ENCODE results near the gene PABPN1.

DNA sequence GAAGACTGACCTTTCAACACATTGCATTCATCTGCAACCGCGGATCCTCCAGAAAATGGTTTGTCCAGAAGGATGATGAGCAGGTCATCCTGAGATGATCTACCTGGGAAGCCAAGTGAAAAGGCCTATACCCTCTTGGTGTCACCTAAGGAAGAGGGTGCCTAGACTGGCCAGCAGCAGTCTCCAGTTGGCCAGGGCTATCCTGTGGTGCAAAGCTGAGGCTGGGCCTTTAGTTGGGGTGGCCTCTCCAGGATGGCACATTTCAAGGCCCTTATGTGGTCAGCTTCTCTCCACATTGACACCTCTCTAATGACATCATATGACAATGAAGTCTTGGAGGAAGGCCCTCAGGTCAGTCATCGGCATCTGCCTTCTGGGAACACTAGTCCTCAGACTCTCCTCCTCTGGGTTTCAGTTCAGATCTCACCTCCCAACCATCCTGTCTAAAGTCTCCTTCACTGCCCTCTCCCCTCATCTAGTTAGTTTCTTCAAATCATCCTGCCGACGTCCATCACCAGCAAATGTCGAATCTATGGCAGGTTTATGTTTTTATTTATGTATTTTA is 34.7 kb downstream of the PABPN1 start:
- TF ChIP-seq, protein P1, sequence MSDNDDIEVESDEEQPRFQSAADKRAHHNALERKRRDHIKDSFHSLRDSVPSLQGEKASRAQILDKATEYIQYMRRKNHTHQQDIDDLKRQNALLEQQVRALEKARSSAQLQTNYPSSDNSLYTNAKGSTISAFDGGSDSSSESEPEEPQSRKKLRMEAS (IDR thresholded peaks at IDR 0.05) = no peak
- TF ChIP-seq, protein P2, sequence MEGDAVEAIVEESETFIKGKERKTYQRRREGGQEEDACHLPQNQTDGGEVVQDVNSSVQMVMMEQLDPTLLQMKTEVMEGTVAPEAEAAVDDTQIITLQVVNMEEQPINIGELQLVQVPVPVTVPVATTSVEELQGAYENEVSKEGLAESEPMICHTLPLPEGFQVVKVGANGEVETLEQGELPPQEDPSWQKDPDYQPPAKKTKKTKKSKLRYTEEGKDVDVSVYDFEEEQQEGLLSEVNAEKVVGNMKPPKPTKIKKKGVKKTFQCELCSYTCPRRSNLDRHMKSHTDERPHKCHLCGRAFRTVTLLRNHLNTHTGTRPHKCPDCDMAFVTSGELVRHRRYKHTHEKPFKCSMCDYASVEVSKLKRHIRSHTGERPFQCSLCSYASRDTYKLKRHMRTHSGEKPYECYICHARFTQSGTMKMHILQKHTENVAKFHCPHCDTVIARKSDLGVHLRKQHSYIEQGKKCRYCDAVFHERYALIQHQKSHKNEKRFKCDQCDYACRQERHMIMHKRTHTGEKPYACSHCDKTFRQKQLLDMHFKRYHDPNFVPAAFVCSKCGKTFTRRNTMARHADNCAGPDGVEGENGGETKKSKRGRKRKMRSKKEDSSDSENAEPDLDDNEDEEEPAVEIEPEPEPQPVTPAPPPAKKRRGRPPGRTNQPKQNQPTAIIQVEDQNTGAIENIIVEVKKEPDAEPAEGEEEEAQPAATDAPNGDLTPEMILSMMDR (IDR thresholded peaks at IDR 0.05; ENCODE audit: low read depth, low read length, missing input control) = no peak
- TF ChIP-seq, protein P3, sequence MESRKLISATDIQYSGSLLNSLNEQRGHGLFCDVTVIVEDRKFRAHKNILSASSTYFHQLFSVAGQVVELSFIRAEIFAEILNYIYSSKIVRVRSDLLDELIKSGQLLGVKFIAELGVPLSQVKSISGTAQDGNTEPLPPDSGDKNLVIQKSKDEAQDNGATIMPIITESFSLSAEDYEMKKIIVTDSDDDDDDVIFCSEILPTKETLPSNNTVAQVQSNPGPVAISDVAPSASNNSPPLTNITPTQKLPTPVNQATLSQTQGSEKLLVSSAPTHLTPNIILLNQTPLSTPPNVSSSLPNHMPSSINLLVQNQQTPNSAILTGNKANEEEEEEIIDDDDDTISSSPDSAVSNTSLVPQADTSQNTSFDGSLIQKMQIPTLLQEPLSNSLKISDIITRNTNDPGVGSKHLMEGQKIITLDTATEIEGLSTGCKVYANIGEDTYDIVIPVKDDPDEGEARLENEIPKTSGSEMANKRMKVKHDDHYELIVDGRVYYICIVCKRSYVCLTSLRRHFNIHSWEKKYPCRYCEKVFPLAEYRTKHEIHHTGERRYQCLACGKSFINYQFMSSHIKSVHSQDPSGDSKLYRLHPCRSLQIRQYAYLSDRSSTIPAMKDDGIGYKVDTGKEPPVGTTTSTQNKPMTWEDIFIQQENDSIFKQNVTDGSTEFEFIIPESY (IDR thresholded peaks at IDR 0.05) = no peak
- TF ChIP-seq RAD21 (IDR thresholded peaks at IDR 0.05) (no peak), GABPA (IDR thresholded peaks at IDR 0.05 in 1 of 2, conservative IDR thresholded peaks at IDR 0.05 in 1 of 2) (no peak), YY1 (IDR thresholded peaks at IDR 0.05) (no peak), EGR1 (IDR thresholded peaks at IDR 0.05; ENCODE audit: low read depth in 2 of 2) (no peak), NR2F2 (IDR thresholded peaks at IDR 0.05) (no peak), FOXA1 (IDR thresholded peaks at IDR 0.05) (no peak)
- TF ChIP-seq, protein P4, sequence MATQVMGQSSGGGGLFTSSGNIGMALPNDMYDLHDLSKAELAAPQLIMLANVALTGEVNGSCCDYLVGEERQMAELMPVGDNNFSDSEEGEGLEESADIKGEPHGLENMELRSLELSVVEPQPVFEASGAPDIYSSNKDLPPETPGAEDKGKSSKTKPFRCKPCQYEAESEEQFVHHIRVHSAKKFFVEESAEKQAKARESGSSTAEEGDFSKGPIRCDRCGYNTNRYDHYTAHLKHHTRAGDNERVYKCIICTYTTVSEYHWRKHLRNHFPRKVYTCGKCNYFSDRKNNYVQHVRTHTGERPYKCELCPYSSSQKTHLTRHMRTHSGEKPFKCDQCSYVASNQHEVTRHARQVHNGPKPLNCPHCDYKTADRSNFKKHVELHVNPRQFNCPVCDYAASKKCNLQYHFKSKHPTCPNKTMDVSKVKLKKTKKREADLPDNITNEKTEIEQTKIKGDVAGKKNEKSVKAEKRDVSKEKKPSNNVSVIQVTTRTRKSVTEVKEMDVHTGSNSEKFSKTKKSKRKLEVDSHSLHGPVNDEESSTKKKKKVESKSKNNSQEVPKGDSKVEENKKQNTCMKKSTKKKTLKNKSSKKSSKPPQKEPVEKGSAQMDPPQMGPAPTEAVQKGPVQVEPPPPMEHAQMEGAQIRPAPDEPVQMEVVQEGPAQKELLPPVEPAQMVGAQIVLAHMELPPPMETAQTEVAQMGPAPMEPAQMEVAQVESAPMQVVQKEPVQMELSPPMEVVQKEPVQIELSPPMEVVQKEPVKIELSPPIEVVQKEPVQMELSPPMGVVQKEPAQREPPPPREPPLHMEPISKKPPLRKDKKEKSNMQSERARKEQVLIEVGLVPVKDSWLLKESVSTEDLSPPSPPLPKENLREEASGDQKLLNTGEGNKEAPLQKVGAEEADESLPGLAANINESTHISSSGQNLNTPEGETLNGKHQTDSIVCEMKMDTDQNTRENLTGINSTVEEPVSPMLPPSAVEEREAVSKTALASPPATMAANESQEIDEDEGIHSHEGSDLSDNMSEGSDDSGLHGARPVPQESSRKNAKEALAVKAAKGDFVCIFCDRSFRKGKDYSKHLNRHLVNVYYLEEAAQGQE (IDR thresholded peaks at IDR 0.05) = no peak
- TF ChIP-seq, protein P5, sequence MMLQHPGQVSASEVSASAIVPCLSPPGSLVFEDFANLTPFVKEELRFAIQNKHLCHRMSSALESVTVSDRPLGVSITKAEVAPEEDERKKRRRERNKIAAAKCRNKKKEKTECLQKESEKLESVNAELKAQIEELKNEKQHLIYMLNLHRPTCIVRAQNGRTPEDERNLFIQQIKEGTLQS (IDR thresholded peaks at IDR 0.05) = no peak
